Fibroblast of peridontal ligament (primary cell): ENCODE data around the gene FNDC10.
"Not testable (repeated sequence)": the region's sequence is repeated elsewhere in the genome, so short reads cannot be mapped to it uniquely, and the experiment has no call there.

Source experiments
- DNase-seq: peaks from one replicate; pipeline ENCODE4 v3.0.0-alpha.2; 2010; ENCODE audit errors: extremely low read depth

Gene FNDC10

DNA sequence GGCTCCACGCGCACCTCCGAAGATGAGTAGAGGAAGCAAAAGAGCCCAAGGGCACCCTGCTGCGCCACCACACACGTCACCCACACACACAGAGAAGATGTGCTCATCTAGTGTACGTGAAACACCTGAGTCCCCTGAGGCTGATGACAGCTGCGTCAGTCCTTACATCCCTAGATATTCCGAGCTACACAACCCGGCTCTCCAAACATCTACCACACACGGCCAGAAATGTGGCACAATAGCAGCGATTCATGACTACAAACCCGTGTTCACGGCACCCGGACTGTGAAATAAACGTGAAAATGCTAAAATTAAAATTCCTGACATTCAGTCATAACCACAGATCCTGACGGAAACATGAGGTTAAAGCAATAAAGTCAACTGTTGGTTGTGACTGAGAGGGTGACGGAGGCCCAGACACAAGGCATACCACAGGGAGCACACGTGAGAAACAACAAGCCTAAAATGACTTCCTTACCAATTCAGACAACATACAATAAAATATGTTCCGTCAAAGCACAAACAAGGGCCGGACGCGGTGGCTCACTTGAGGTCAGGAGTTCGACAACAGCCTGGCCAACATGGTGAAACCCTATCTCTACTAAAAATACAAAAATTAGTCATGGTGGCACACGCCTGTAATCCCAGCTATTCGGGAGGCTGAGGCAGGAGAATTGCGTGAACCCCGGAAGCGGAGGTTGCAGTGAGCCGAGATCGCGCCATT lies 32.6 kb downstream of the FNDC10 start:
- no peak for DNase-seq

DNA sequence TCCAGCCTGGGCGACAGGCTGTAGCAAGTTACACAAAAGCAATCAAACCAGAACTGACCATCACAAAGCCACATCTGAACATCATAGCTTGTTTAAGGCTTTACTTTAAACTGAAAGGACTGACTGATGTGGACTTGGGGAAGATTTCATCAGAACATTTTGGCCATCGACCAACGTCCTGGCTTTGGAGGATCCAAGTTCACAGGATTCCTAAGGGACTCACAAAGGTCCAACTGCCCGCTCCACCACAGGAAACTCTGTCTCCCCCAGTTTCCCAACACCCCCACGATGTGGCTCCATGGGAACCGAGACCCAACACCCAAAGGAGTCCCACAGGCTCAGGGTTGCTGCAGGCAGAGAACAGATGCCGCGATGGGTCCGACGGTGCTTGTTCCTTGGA lies 34.6 kb downstream of the FNDC10 start:
- DNase-seq, result peak; percentile 22

GRCh38 chr1:1564268-1564667 lies 35.7 kb downstream of the FNDC10 start:
- DNase-seq, result no peak

- DNase-seq, result no peak
These were observed 36.2 kb downstream of the FNDC10 start for GRCh38 chr1:1563688-1564087.

DNA sequence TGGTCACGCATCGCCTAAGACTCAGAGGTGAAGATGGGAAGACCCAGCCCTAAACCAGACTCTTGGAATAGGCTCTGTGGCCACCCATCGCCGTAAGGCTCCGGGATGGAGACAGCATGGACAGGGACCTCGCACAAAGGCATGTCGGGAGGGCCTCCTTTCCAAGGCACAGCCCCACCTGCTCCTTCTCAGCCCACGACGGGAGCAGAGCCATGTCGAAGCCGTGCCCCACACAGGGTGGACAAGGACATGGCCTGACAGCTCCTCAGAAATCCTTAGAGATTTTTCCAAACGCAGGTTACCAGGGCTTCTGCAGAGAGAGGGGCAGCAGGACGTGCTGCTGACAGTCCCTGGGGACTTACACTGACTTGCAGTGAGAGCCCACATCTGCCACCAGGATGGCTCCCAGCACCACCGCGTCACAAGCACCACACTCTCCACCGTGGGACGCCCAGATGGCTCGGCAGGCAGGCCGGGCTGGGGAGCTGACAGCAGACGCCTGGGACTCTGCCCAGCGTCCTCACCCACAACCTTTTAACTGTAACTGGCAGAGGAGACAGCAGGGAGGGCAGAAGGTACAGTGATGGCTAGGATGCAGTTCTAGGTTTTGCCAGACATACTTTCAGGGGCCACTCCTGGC lies 37.3 kb downstream of the FNDC10 start:
- no peak for DNase-seq

GRCh38 chr1:1561801-1562470 lies 38.0 kb downstream of the FNDC10 start:
- DNase-seq, result no peak

DNA sequence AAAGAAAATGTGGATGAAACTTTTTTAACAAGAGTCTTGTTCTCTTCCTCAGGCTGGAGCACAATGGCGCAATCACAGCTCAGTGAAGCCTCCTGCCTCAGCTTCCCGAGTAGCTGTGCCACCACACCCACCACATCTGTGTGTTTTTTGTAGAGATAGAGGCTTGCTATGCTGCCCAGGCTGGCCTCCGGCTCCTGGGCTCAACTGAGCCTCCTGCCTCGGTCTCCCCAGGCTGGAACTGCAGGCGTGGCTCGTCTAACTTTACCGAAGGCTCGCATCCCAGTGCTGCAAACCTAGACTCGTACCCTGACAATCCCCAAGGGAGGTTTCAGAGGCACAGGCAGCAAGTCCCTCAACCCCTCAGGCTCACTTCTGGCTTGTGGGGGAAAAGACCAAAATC lies 39.8 kb downstream of the FNDC10 start:
- no peak for DNase-seq

DNA sequence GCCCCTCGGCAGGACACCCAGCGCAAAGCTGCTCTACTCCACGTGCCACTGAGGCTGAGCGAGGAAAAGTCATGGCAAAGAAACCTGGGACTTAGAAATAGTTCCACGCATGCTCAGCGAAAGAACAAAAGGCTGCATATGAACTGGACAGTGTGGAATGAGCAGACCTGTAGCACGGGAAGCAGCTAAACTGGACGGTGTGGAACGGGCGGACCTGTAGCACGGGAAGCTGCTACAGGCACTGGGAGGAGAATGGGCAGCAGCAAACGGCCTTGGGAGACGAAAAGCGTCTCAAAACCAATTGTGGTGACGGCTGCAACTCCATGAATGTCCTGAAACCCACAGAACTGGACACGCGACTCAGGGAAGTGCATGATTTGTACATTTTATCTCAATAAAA lies 40.9 kb downstream of the FNDC10 start:
- DNase-seq, result no peak

- no peak for DNase-seq
These were observed 41.3 kb downstream of the FNDC10 start for GRCh38 chr1:1558591-1558990.

DNA sequence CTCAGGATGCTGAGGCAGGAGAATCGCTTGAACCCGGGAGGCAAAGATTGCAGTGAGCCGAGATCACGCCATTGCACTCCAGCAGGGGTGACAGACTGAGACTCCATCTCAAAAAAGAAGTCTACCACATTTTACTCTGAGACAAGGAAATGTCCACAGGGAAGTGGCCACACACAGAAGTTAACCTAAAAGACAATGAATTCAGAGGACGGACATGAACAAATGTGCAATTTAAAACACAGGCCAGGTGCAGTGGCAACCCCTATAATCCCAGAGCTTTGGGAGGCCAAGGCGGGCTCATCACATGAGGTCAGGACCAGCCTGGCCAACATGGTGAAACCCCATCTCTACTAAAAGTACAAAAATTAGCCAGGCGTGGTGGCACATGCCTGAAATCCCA lies 42.2 kb downstream of the FNDC10 start:
- DNase-seq, result not testable (repeated sequence)

DNA sequence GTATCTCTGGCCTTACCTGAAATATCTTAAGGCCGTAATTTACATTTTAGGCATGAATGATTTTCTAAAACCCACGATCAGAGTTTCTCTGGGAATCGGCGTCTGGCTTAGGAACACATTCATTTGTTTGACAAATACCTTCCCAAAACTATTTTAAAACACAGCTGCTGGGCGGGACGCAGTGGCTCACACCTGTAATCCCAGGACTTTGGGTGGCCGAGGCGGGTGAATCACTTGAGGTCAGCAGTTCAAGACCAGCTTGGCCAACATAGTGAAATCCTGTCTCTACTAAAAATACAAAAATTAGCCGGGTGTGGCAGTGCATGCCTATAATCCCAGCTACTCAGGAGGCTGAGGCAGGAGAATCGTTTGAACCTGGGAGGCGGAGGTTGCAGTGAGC lies 43.0 kb downstream of the FNDC10 start:
- not testable (repeated sequence) for DNase-seq

- DNase-seq, result no peak
These were observed 43.4 kb downstream of the FNDC10 start for GRCh38 chr1:1556505-1556904.

DNA sequence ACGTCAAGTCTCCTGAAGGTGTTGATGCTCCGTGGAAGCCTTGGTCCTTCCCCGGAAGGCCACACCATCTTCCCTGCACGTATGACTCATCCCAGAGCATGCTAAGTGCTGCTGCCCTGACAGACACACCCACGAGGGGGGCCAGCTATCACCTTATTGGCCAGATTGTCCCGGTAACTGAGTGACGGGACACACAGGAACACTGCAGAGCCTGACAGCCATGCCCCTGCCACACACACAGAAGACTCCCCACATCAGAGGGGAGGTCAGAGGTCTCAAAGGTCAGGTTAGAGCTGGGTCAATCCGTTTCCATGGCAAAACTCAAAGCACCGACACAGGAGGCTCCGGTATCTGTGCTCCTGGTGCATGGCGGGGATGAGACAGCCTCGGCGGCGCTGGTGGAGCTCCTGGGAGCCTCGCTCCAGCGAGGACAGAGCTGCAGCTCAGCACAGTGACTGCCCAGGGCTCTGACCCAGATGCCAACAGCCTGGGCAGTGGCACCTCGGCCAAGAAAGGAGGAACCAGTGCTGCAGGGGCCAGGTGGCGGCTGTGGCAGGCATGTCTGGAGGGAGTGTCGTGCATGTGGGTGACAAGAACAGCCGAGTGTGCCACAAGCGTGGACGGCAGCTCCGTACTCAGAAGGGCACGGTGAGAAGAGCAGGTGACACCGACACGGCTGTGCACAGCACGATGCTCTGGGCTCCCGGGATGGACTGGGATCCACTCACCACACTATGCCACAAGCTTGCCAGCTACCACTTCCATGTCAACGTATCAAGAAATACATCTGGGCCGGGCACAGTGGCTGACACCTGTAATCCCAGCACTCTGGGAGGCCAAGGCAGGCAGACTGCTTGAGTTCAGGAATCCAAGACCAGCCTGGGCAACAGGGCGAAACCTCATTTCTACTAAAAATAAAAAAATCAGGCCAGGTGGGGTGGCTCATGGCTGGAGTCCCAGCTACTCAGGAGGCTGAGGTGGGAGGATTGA lies 44.7 kb downstream of the FNDC10 start:
- peak; percentile 43 for DNase-seq

GRCh38 chr1:1554550-1554925 lies 45.4 kb downstream of the FNDC10 start:
- DNase-seq, result no peak

DNA sequence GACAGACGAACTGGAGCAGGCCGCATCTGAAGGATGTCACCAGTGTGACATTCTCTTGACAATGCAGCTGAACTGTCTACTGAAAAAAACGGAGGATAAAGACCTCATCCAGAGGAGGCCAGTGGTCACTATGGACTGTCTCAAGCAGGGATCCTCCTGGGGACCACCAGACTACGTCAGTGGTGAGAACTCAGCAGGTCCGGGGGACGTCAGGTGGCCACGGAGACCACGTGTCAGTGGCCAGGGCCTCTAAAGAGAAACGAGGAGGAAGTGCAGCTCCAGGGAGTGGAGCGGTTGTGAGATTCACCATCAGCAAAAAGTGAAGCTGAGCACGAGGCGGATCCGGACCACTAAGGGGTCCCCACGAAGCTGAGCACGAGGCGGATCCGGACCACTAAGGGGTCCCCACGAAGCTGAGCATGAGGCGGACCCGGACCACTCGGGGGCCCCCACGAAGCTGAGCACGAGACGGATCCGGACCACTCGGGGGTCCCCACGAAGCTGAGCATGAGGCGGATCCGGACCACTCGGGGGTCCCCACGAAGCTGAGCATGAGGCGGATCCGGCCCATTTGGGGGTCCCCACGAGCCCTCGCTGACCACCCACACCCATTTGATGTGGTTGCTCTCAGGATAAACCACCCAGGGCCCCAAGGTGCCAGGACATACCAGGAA lies 46.0 kb downstream of the FNDC10 start:
- no peak for DNase-seq

- no peak for DNase-seq
These were observed 47.7 kb downstream of the FNDC10 start for GRCh38 chr1:1552263-1552639.

DNA sequence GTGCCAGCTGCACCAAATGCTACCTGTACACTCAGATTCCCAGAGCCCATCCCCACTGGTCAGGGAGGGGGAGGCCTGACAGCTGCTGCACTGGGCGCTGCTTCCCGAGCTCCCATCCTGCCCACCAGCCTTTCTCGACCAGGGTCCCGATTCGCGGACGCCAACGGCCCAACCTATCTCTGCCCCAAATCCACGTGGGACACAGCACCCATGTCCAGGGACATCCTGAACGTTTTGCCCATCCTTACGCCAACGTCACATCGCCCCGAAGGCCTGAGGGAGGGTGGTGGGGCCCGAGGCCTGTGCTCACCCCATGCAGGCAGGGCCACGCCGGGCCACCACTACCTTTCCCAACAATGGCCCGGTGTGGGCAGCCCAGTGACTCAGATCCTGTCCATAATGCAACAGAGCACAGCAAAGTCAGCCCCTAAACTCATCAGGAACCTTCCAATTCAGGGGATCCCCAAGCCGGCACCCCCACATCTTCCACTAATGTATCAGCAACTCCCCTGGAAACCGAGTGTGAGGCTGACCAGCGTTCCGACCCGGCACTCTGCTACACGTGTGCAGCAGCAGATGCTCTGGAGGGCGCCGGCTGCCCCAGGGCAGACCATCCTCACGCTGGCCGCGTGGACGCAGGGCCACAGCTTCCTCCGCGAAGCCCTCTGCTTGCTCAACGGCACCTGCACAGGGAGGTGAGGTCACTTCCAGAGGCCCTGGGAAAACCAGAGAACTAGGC lies 48.2 kb downstream of the FNDC10 start:
- no peak for DNase-seq

- DNase-seq, result peak; percentile 78
These were observed 49.1 kb downstream of the FNDC10 start for GRCh38 chr1:1550591-1551432.

DNA sequence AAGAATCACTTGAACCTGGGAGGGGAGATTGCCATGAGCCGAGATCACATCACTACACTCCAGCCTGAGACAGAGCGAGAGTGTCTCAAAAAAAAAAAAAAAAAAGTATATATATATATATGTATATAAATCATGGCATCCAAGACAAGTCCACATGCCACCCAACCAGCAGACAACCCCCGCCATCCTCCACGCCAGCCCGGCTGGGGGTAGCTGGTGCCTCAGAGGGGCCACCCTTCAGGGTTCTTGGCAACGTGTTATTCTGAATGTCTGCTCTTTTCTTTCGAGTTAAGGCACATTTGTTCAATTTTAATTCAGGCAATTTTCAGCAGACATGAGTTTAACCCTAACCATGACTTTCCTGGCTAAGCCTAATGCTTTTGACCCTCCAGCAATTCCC lies 49.8 kb downstream of the FNDC10 start:
- no peak for DNase-seq

DNA sequence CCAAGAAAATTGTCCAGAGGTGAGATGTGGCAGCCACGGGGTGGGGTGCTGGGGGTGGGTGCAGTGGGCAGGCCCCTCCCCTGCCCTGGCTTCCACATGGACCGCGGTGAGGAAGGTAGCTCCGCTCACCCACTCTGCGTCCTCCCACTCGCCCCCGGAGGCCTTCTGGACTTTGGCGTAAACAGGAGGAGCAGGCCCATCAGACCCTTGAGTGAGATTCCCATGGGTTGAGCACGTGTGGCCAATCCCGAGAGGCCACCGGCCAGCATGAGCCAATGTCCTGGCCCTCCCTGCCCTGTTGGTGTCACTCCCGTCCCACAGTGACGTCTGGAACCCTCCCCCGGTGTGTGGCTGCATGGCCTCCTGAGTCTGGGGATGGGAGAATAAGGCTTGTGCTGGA lies 51.3 kb downstream of the FNDC10 start:
- DNase-seq, result no peak
